ENCODE results near the gene PARP2.

Gene PARP2, protein sequence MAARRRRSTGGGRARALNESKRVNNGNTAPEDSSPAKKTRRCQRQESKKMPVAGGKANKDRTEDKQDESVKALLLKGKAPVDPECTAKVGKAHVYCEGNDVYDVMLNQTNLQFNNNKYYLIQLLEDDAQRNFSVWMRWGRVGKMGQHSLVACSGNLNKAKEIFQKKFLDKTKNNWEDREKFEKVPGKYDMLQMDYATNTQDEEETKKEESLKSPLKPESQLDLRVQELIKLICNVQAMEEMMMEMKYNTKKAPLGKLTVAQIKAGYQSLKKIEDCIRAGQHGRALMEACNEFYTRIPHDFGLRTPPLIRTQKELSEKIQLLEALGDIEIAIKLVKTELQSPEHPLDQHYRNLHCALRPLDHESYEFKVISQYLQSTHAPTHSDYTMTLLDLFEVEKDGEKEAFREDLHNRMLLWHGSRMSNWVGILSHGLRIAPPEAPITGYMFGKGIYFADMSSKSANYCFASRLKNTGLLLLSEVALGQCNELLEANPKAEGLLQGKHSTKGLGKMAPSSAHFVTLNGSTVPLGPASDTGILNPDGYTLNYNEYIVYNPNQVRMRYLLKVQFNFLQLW

DNA sequence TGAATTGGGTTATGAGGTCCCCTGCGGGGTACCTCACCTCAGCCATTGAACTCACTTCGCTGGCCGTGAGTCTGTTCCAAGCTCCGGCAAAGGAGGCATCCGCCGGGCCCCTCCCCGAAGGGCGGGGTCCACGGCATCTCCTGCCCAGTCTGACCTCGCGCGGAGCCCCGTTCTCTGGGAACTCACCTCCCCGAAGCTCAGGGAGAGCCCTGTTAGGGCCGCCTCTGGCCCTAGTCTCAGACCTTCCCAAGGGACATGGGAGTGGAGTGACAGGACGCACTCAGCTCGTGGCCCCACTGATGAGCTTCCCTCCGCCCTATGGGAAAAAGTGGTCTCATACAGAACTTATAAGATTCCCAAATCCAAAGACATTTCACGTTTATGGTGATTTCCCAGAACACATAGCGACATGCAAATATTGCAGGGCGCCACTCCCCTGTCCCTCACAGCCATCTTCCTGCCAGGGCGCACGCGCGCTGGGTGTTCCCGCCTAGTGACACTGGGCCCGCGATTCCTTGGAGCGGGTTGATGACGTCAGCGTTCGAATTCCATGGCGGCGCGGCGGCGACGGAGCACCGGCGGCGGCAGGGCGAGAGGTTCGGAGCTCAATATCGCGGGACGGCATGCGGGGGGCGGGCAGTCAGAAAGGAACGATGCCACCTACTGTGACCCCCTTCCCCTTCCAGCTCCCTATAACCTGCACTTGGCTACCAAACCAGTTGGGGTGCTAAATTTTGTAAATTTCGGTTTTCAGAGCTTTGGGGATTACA lies at the start of gene PARP2:
Gene PARP2 (plus strand): TSS at position 544 of the 770 bp plus-strand sequence. CDS start 7 bp downstream, at position 551.
- Histone ChIP-seq H3K9me3 (no peaks in the 10 kb centered on the region), H3K4me1 (peaks cover 6% of the 10 kb centered on the region), H3K4me3 (peak within 1 kb of the TSS; percentile 58), H3K36me3 (replicated peaks) (peaks cover 29% of the 10 kb centered on the region), H3K27me3 (ENCODE audit: low read depth) (no peaks in the 10 kb centered on the region)
- peak; percentile 98 for DNase-seq (ENCODE audit: low spot score in 2 of 2)
- in situ Hi-C loops (cut with MboI; ENCODE audit: low sequenced_read_pairs), result loop anchor here (25.0 kb wide), 1 partner anchor 744 kb away; the partner anchor contains the start of gene ZNF219

DNA sequence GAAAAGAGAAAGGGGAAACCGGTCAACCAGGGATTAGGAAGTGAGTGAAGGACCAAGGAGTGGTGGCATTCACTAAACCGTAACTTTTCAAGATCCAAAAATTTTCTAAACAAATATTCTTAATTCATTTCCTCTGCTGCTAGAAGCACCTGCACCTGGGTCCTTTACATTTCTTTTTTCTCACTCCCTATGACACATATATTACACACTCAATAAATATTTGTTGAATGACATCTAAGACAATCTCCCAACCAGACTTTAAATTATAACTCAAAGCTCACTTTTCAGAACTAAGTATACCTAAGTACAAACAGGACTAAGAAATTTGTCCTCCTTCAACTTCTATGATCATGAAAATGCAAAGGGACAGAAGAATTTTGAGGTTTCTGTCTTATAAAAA lies 48.8 kb upstream of the PARP2 start:
- H3K4me1 ChIP-seq, result no peaks in the 10 kb centered on the region
- H3K4me3 ChIP-seq, result no peak overlapping the region
- DNase-seq (ENCODE audit: low spot score in 2 of 2), result no peak
- H3K9me3 ChIP-seq, result no peaks in the 10 kb centered on the region
- H3K36me3 ChIP-seq (replicated peaks), result peaks cover 61% of the 10 kb centered on the region
- in situ Hi-C loops (cut with MboI; ENCODE audit: low sequenced_read_pairs), result no loop called here
- no peaks in the 10 kb centered on the region for H3K27me3 ChIP-seq (ENCODE audit: low read depth)

DNA sequence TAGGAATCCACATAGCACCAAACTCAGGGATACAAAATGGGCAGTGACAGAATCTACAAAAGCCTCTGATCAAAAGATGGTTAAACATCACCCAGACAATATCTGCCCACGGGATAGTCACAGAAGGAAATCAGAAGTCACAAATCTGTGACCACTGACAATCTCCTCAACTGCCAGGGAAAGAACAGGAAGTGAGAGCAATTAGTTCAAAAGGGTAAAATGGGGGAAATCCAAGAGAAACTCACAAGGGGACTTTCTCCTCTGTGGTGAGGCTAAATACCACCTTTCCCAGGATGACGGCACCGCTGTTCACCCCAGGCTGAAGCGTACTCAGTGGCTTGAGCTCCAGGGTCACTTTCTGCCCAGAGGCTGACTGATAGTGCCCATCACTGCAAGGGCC lies 48.4 kb upstream of the PARP2 start:
- no peak for DNase-seq (ENCODE audit: low spot score in 2 of 2)
- Histone ChIP-seq H3K36me3 (replicated peaks) (peaks cover 61% of the 10 kb centered on the region), H3K27me3 (ENCODE audit: low read depth) (no peaks in the 10 kb centered on the region), H3K4me1 (no peaks in the 10 kb centered on the region), H3K9me3 (no peaks in the 10 kb centered on the region), H3K4me3 (no peak overlapping the region)
- in situ Hi-C loops (cut with MboI; ENCODE audit: low sequenced_read_pairs), result no loop called here

DNA sequence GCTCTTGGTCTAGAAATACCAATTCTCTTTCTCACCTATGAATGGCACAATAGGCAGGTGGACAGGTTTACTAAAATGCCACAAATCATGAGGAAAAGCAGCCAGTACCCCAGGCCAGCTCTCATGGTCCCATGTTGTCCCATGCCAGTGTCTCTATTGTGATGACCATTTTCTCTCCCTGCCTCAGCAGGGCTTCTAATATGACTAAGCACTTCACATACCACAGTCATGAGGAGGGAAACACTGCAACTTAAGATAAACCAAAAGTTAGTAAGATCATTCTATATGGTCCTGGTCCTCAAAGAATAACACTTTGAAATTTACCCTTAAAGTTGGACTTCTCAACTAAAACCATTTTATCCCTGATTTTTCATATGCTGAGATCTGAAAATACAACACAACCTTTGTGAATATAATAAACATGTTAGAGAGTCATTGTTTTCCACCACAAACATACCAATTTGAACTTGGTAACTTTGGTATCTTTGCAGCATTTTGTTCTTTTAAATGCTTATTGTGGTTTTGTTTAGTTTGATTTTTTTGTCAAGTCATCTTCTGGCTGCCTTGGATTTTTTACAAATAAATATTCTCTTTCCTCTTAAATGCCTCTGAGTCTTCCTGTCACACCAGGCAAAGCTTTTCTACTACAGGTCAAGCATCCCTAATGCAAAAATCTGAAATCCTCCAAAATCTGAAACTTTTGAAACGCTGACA lies 41.2 kb upstream of the PARP2 start:
- no peak for DNase-seq (ENCODE audit: low spot score in 2 of 2)
- Histone ChIP-seq H3K4me3 (no peak overlapping the region), H3K27me3 (ENCODE audit: low read depth) (no peaks in the 10 kb centered on the region), H3K36me3 (replicated peaks) (peaks cover 31% of the 10 kb centered on the region), H3K4me1 (peaks cover 10% of the 10 kb centered on the region), H3K9me3 (no peaks in the 10 kb centered on the region)
- in situ Hi-C loops (cut with MboI; ENCODE audit: low sequenced_read_pairs), result no loop called here

DNA sequence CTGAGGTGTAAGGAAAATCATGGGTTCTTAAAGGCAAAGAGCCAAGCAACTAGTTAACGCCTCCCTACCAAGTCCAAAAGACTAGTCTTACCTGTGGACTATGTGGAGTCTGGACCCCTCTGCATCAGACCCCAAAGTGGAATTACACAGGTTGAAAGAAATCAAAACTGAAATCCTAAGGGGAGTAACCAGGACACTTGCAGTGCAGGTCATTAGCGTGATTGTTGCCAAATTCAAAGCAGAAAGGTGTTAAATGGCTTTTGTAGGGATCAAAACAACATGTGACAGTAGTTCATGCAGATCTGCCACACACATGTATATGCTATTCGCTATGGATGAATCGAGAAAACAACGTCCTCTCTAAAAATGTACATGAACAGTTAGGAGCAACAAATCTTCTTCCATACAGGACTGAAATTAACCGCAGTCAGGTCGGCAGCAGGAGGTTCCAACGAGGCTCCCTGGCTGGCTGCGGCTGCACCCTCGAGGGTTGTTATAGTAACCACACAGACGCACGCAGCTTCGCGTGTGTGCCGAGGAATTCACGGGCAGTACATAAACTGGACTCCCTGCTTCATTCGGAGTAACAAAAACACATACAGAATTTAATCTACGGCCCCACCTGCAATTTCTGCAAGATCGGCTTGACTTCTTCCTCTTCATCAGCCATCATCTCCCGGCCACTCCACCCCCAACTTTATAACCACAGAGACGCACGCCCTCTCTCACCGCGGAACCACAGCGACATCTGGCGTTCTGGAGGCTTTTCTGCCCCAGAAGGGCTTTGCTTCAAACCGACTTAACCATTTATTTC lies 38.0 kb upstream of the PARP2 start, which contains the start of gene TTC5:
Gene TTC5 (minus strand): TSS at position 687 of the 814 bp plus-strand sequence. CDS start 14 bp downstream, at position 673.
- H3K4me1 ChIP-seq, result peaks cover 14% of the 10 kb centered on the region
- peak; percentile 73 to 90 for DNase-seq (ENCODE audit: low spot score in 2 of 2)
- no peaks in the 10 kb centered on the region for H3K27me3 ChIP-seq (ENCODE audit: low read depth)
- H3K4me3 ChIP-seq, result peak within 1 kb of the TSS; percentile 50
- in situ Hi-C loops (cut with MboI; ENCODE audit: low sequenced_read_pairs), result no loop called here
- H3K36me3 ChIP-seq (replicated peaks), result peaks cover 10% of the 10 kb centered on the region; the same call in 1 of the 2 replicates
- no peaks in the 10 kb centered on the region for H3K9me3 ChIP-seq

DNA sequence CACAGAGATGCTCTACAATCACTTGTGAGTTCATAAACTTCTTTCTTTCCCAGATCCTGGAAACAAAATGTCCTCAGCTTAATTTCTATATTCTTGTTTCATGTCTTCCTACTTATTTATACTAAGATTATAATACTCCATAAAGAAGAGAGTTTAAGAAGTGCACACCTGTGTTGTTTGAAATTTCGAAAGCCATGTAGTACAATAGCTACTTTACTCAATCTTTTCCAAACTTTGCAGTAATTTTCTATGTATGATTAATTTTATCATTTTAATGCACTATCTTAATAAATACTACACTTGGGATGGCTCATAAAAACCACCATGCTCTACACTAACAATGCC lies 37.4 kb upstream of the PARP2 start:
- Histone ChIP-seq H3K27me3 (ENCODE audit: low read depth) (no peaks in the 10 kb centered on the region), H3K4me3 (peak overlapping the region; percentile 50), H3K4me1 (peaks cover 14% of the 10 kb centered on the region), H3K9me3 (no peaks in the 10 kb centered on the region), H3K36me3 (replicated peaks) (peaks cover 4% of the 10 kb centered on the region; the same call in 1 of the 2 replicates)
- no peak for DNase-seq (ENCODE audit: low spot score in 2 of 2)
- in situ Hi-C loops (cut with MboI; ENCODE audit: low sequenced_read_pairs), result no loop called here

DNA sequence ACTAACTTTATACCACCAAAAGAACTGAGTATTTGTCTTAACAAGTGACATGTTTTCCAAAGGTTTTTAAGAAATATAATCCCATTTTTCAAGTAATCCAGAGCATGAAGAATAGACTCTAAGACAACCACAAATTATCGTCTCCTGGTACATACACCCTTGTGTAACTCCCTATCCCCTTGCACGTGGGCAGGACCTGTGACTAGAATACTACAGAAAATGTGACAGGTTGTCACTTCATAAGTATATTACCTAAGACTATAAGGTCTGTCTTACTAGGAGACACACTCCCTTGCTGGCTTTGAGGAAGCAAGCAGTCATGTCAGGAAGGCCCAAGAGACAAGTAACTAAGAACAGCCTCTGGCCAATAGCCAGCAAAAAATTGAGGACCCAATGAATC lies 29.4 kb upstream of the PARP2 start:
- in situ Hi-C loops (cut with MboI; ENCODE audit: low sequenced_read_pairs), result no loop called here
- H3K36me3 ChIP-seq (replicated peaks), result peaks cover 69% of the 10 kb centered on the region

DNA sequence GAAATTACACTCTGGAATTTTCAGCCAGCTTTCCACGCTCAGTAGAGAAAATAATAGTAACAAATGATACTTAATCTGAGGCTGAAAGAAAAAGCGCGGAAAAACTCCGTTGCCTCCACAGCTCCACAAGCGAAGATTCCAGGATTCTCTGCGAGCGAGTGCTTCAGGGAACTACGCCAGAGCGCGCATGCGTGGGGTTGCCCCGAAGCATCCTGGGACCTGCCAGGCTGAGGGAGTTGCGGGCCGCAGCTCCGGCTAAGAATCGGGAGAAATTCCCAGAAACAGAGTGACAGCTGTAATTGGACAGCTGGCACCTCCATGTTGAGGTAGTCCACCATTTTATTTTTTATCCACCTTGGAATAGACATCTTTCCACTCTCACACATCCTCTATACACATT lies 25.7 kb upstream of the PARP2 start:
- peaks cover 91% of the 10 kb centered on the region for H3K36me3 ChIP-seq (replicated peaks)
- in situ Hi-C loops (cut with MboI; ENCODE audit: low sequenced_read_pairs), result no loop called here
- no peaks in the 10 kb centered on the region for H3K9me3 ChIP-seq
- no peak for DNase-seq (ENCODE audit: low spot score in 2 of 2)
- H3K27me3 ChIP-seq (ENCODE audit: low read depth), result no peaks in the 10 kb centered on the region
- H3K4me1 ChIP-seq, result no peaks in the 10 kb centered on the region
- H3K4me3 ChIP-seq, result no peak overlapping the region

More for the DNA sequence above, 29.4 kb upstream of the PARP2 start:
- DNase-seq (ENCODE audit: low spot score in 2 of 2), result no peak
- no peaks in the 10 kb centered on the region for H3K27me3 ChIP-seq (ENCODE audit: low read depth)
- H3K9me3 ChIP-seq, result no peaks in the 10 kb centered on the region
- no peaks in the 10 kb centered on the region for H3K4me1 ChIP-seq
- H3K4me3 ChIP-seq, result no peak overlapping the region

DNA sequence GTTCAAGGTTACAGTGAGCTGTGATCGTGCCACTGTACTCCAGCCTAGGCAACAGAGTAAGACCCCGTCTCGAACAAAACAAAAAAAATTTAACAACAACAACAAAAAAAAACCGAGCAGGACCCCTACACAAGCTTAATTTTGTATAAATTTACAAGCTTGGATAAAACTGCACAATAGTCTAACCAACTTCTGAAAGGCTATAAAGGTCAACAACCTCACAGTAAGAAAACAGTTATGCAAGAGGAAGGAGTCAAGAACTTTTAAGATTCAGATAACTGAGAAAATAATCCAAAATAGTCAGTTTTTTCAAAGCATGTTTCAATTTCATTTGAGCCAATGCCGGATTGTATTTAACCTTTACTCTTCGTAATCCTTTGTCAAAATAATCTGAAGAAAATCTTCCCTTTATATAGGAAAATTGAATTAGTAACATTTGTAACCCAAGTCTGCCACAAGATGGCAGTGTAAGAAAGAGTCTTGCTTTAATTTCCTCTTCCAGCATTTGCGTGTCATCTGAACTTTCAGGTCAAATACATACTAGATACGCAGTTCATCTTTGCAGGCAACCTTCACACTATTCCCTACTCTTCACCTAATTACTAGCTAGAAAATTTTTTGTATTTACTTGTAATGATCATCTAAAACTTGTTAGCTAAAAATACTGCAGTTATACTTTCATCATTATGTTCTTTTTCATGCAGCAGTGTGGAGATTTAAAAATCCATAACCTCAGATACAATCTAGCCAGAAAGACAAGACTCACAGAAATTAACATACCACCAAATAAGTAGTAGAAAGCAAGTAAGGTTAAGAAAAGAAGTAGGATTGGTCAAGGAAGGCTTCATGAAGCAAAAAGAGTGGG lies 16.2 kb upstream of the PARP2 start:
- Histone ChIP-seq H3K9me3 (no peaks in the 10 kb centered on the region), H3K27me3 (ENCODE audit: low read depth) (no peaks in the 10 kb centered on the region), H3K4me3 (no peak overlapping the region), H3K4me1 (peaks cover 28% of the 10 kb centered on the region), H3K36me3 (replicated peaks) (peaks cover 67% of the 10 kb centered on the region)
- DNase-seq (ENCODE audit: low spot score in 2 of 2), result peak; percentile 43 to 81
- in situ Hi-C loops (cut with MboI; ENCODE audit: low sequenced_read_pairs), result loop anchor here (25.0 kb wide), 1 partner anchor 760 kb away; the partner anchor contains the start of gene ZNF219

DNA sequence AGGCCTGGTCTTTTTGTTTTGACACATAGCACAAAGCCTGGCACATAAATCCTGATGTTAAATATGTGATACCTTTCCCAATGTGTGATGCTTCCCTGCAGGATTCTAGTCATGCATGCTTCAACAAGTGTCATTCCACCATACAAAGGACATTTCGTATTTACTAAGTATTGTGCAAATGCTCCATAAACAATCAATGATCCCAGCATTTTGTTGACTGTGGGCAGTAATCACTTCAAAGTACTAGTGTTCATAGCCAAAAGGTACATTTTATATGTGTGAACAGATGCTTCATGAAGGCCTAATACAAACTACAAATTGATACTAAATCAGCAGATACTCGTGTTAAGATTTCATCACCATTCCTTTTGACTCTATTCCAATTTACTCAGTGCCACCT lies 14.7 kb upstream of the PARP2 start:
- peaks cover 56% of the 10 kb centered on the region for H3K36me3 ChIP-seq (replicated peaks)

DNA sequence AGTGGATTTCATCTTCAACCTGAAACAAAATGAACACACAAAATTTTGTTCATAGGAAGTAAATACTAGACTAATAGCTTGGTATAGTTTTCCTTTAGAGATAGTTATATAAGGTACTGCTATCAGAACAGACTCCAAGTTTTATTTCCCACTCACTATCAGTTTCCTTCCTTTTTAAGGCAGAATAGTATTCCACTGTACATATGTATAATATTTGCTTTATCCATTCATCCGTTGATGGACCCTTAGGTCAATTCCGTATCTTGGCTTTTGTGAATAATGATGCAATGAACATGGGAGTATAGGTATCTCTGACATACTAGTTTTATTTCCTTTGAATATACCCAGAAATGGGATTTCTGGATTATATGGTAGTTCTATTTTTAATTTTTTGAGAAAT lies 14.1 kb upstream of the PARP2 start:
- no peak for DNase-seq (ENCODE audit: low spot score in 2 of 2)
- H3K9me3 ChIP-seq, result no peaks in the 10 kb centered on the region
- in situ Hi-C loops (cut with MboI; ENCODE audit: low sequenced_read_pairs), result loop anchor here (25.0 kb wide), 1 partner anchor 758 kb away; the partner anchor contains the start of gene ZNF219
- peaks cover 51% of the 10 kb centered on the region for H3K36me3 ChIP-seq (replicated peaks)
- H3K4me1 ChIP-seq, result peaks cover 35% of the 10 kb centered on the region
- no peak overlapping the region for H3K4me3 ChIP-seq
- no peaks in the 10 kb centered on the region for H3K27me3 ChIP-seq (ENCODE audit: low read depth)

More for the DNA sequence above, 14.7 kb upstream of the PARP2 start:
- H3K4me3 ChIP-seq, result no peak overlapping the region
- no peaks in the 10 kb centered on the region for H3K27me3 ChIP-seq (ENCODE audit: low read depth)
- H3K9me3 ChIP-seq, result no peaks in the 10 kb centered on the region
- peaks cover 33% of the 10 kb centered on the region for H3K4me1 ChIP-seq
- in situ Hi-C loops (cut with MboI; ENCODE audit: low sequenced_read_pairs), result loop anchor here (25.0 kb wide), 1 partner anchor 759 kb away; the partner anchor contains the start of gene ZNF219
- no peak for DNase-seq (ENCODE audit: low spot score in 2 of 2)
